GM20000 (cell line): Measurements from ENCODE around the gene CWC22.

Experiments
- DNase-seq: peaks from one replicate; pipeline ENCODE4 v3.0.0; 2012; ENCODE audit warnings: low spot score
- TF ChIP-seq, protein P1 (sequence below): IDR thresholded peaks from 2 replicates; pipeline ENCODE4 v1.5.1; 2012; ENCODE audit warnings: mild to moderate bottlenecking, control low read depth; ENCODE audit errors: extremely low read depth, missing control alignments

CWC22 gene

DNA sequence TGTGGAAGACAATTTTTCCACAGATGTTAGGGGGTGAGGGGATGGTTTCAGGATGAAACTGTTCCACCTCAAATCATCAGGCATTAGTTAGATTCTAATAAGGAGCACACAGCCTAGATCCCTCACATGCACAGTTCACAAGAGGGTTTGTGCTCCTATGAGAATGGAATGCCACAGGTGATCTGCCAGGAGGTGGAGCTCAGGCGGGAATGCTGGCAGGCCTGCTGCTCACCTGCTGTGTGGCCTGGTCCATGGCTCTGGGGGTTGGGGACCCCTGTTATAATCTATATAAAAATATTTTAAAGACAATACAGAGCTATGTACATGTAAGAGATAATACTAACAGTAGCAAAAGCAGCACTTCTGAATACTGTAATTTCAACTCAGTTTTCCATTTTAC, 19.2 kb downstream of the CWC22 start:
- no peak for DNase-seq
- TF ChIP-seq, protein P1, sequence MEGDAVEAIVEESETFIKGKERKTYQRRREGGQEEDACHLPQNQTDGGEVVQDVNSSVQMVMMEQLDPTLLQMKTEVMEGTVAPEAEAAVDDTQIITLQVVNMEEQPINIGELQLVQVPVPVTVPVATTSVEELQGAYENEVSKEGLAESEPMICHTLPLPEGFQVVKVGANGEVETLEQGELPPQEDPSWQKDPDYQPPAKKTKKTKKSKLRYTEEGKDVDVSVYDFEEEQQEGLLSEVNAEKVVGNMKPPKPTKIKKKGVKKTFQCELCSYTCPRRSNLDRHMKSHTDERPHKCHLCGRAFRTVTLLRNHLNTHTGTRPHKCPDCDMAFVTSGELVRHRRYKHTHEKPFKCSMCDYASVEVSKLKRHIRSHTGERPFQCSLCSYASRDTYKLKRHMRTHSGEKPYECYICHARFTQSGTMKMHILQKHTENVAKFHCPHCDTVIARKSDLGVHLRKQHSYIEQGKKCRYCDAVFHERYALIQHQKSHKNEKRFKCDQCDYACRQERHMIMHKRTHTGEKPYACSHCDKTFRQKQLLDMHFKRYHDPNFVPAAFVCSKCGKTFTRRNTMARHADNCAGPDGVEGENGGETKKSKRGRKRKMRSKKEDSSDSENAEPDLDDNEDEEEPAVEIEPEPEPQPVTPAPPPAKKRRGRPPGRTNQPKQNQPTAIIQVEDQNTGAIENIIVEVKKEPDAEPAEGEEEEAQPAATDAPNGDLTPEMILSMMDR = no peak

DNA sequence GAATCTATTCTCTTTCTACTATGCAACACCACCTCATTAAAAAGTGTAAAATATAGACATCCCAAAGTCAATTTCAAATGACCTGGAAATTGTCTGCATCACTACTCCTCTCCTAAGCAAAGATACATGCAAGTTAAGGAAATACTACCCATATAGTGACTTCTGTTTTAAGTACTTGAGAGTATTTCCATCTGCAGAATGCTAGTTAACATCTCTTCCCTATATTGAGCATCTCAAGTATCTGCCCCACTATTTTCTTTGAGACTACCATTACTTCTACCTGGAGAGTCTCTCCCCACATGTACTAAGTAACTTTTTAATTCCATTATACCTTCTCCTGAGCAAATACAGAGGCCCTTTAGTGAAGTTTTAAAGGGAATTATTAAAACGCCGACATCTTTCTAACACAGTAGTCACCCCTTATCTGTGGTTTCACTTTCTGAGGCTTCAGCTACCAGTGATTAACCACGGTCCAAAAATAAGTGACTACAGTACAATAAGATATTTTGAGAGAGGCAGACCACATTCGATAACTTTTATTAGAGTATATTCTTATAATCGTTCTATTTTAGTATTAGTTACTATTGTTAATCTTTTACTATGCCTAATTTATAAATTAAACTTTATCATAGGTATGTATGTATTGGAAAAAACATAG, 21.8 kb downstream of the CWC22 start:
- DNase-seq = peak; percentile 11
- TF ChIP-seq, protein P1 = no peak

DNA sequence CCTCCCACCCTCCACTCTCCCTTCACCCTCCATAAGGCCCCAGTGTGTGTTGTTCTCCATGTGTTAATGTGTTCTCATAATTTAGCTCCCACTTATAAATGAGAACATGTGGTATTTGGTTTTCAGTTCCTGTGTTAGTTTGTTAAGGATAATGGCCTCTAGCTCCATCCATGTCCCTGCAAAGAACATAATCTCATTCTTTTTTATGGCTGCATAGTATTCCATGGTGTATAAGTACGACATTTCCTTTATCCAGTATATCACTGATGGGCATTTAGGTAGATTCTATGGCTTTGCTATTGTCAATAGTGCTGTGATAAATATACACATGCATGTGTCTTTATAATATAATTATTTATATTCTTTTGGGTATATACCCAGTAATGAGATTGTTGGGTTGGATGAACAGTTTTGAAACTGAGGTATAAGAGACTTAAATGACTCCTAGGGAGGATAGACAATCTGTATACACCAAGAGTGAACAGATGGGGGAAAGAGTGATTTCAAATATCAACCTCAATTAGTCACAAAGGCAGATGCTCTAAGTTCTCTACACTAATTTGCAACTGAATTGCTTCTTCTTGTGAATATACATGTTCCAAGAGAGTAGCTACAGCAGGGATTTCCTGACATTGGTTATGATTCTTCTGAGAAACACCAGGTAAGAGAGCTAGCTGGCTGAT, 23.7 kb downstream of the CWC22 start:
- no peak for DNase-seq
- TF ChIP-seq, protein P1 = no peak

DNA sequence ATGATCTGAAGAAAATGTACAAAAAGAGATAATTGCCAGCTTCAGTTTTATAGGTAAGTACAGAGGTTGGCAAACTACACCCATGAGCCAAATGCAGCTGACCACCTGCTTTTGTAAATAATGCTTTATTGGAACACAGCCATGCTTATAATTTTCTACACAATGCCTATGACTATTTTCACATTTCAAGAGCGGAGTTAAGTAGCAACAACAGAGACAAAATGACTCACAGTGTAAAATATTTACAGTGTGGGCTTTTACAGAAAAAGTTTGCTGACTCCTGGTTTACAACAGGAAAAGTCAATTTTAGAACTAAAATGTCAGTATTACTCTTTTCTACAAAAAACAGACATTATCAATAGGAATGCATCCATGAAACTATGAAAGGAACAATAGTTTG, 26.0 kb downstream of the CWC22 start:
- TF ChIP-seq, protein P1 = no peak
- no peak for DNase-seq

DNA sequence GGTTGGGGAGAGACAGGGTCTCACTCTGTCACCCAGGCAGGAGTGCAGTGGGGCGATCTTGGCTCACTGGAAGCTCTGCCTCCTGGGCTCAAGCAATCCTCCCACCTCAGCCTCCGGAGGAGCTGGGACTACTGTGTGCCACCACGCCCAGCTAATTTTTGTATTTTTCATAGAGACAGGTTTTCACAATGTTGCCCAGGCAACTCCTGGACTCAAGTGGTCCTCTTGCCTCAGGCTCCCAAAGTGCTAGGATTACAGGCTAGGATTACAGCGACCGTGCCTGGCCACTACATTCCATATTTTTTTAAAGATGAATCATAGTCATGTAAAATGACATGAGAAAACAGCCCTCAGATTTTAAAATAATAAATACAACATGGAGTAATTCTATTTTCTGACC, 32.3 kb downstream of the CWC22 start:
- TF ChIP-seq, protein P1 = no peak
- no peak for DNase-seq

DNA sequence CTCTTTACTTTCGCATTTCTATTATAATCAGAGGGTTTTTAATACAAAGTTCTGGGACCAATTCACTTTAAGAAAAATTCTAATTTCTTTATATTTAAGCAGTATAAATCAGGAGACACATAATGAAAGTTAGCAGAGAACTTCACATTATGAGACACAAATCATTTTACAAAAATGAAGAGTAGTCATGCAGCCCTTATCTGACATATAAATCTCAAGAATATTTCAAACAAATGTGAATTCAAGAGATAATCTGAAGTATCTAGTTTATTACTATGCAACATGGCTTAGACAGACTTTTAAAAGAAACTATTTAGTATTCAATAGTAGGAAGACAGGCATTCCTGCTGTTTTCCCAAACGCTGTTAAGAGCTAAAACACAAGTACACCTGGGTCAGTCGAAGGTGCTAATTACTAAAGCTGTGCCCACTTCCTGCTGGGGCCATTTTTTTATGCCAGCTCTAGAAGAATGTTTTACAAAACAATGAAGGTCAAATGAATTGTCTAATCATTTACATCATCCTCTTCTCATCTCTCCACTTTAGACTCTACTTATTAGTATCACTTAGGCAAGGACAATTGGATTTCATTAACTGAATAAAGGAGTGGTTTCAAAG, 40.2 kb downstream of the CWC22 start:
- no peak for DNase-seq
- TF ChIP-seq, protein P1 = no peak
